HEK293T (cell line): ENCODE measurements around the gene OPCML.

ENCODE experiments used
- FOXM1 ChIP-seq: fragments of 450-650 bp; IDR thresholded peaks from 2 replicates; pipeline ENCODE4 v1.6.1; 2017; ENCODE audit warnings: mild to moderate bottlenecking, borderline replicate concordance
- NFRKB ChIP-seq: fragments of 450-650 bp; IDR thresholded peaks from 2 replicates; pipeline ENCODE4 v1.6.1; 2016; ENCODE audit warnings: mild to moderate bottlenecking, moderate library complexity
- SP1 ChIP-seq: fragments of 450-650 bp; IDR thresholded peaks from 2 replicates; pipeline ENCODE4 v1.6.1; 2017
- TARDBP ChIP-seq: fragments of 450-650 bp; IDR thresholded peaks from 2 replicates; pipeline ENCODE4 v1.6.1; 2016

GRCh38 chr11:133498969-133499368, 33.3 kb downstream of the OPCML start:
- TF ChIP-seq NFRKB: no peak
- TF ChIP-seq SP1: no peak
- TF ChIP-seq FOXM1: no peak
- no peak for TF ChIP-seq TARDBP
